DOHH2 (cell line): Measurements from ENCODE around the gene ZNF473.

Experiments
- H3F3A ChIP-seq: fragments of 200-600 bp; sonication (generic), shearing (Covaris generic); 2 replicates; pipeline ENCODE4 v1.6.0; 2016; ENCODE audit warnings: antibody characterized with exemption, mild to moderate bottlenecking; ENCODE audit not compliant: control insufficient read depth, insufficient read depth
- H3K27ac ChIP-seq: fragments of 200-600 bp; sonication (generic); 2 replicates; pipeline ENCODE4 v1.5.1; 2014; ENCODE audit warnings: low read depth, mild to moderate bottlenecking, low read length, moderate library complexity
- H3K27me3 ChIP-seq: fragments of 200-600 bp; sonication (generic); 2 replicates; pipeline ENCODE4 v1.6.1; 2014; ENCODE audit warnings: mild to moderate bottlenecking, low read length, mixed read lengths; ENCODE audit not compliant: control insufficient read depth
- H3K36me3 ChIP-seq: fragments of 200-600 bp; sonication (generic); 2 replicates; pipeline ENCODE4 v1.6.1; 2014; ENCODE audit warnings: mild to moderate bottlenecking, low read length, moderate library complexity, mixed read lengths; ENCODE audit not compliant: control insufficient read depth
- H3K4me1 ChIP-seq: fragments of 200-600 bp; sonication (generic); 2 replicates; pipeline ENCODE4 v1.6.1; 2014; ENCODE audit warnings: mild to moderate bottlenecking, low read length, mixed read lengths; ENCODE audit not compliant: control insufficient read depth
- H3K4me2 ChIP-seq: fragments of 200-600 bp; sonication (generic); 2 replicates; pipeline ENCODE4 v1.6.0; 2014; ENCODE audit warnings: mild to moderate bottlenecking, low read length, moderate library complexity
- H3K4me3 ChIP-seq: fragments of 200-600 bp; sonication (generic); 2 replicates; pipeline ENCODE4 v1.5.1; 2014; ENCODE audit warnings: mild to moderate bottlenecking, low read length, mixed read lengths
- H3K79me2 ChIP-seq: fragments of 200-600 bp; sonication (generic); 2 replicates; pipeline ENCODE4 v1.6.1; 2014; ENCODE audit warnings: mild to moderate bottlenecking, low read length, mixed read lengths; ENCODE audit not compliant: control insufficient read depth
- H3K9me2 ChIP-seq: fragments of 200-600 bp; sonication (generic); replicated peaks from 2 replicates; pipeline ENCODE4 v1.6.1; 2014; ENCODE audit warnings: mild to moderate bottlenecking, low read length, mixed read lengths; ENCODE audit not compliant: control insufficient read depth
- H3K9me3 ChIP-seq: fragments of 200-600 bp; sonication (generic); 2 replicates; pipeline ENCODE4 v1.6.1; 2014; ENCODE audit warnings: antibody characterized with exemption, low read length, mixed read lengths; ENCODE audit not compliant: control insufficient read depth, insufficient read depth
- H4K20me1 ChIP-seq: fragments of 200-600 bp; sonication (generic); 2 replicates; pipeline ENCODE4 v1.6.0; 2014; ENCODE audit warnings: low read depth, mild to moderate bottlenecking, antibody characterized with exemption, low read length, moderate library complexity; ENCODE audit not compliant: control insufficient read depth, insufficient read depth
- CTCF ChIP-seq: fragments of 200-600 bp; sonication (generic); IDR thresholded peaks from one replicate; pipeline ENCODE4 v1.5.1; 2014; ENCODE audit warnings: antibody characterized with exemption, mild to moderate bottlenecking, low read depth, low read length; ENCODE audit not compliant: poor library complexity, severe bottlenecking
- EZH2phosphoT487 ChIP-seq: fragments of 200-600 bp; sonication (generic); IDR thresholded peaks from 2 replicates; pipeline ENCODE4 v1.6.1; 2017; ENCODE audit warnings: borderline replicate concordance, mild to moderate bottlenecking, antibody characterized with exemption, low read length, moderate library complexity, mixed read lengths

ZNF473 gene

GRCh38 chr19:50059045-50059444 is 33.2 kb downstream of the ZNF473 start:
- TF ChIP-seq EZH2phosphoT487 = no peak
- TF ChIP-seq CTCF = no peak
- Histone ChIP-seq H3K27ac (no peak overlapping the region), H3K36me3 (no peaks in the 10 kb centered on the region), H3K27me3 (no peaks in the 10 kb centered on the region), H3K4me3 (no peak overlapping the region), H3K4me1 (no peaks in the 10 kb centered on the region), H4K20me1 (no peaks in the 10 kb centered on the region), H3K9me3 (peaks cover 23% of the 10 kb centered on the region), H3F3A (no peaks in the 10 kb centered on the region), H3K9me2 (no peaks in the 10 kb centered on the region), H3K4me2 (no peak overlapping the region), H3K79me2 (no peaks in the 10 kb centered on the region)

GRCh38 chr19:50060107-50060506 is 34.3 kb downstream of the ZNF473 start:
- no peaks in the 10 kb centered on the region for H3K27me3 ChIP-seq
- no peaks in the 10 kb centered on the region for H3K79me2 ChIP-seq
- H3K9me2 ChIP-seq = no peaks in the 10 kb centered on the region
- H3K4me1 ChIP-seq = no peaks in the 10 kb centered on the region
- peaks cover 23% of the 10 kb centered on the region for H3K9me3 ChIP-seq
- H4K20me1 ChIP-seq = no peaks in the 10 kb centered on the region
- no peaks in the 10 kb centered on the region for H3F3A ChIP-seq
- no peak overlapping the region for H3K4me2 ChIP-seq
- no peak overlapping the region for H3K27ac ChIP-seq
- no peak overlapping the region for H3K4me3 ChIP-seq
- no peak for TF ChIP-seq EZH2phosphoT487
- TF ChIP-seq CTCF = no peak
- no peaks in the 10 kb centered on the region for H3K36me3 ChIP-seq

GRCh38 chr19:50061650-50062049 is 35.8 kb downstream of the ZNF473 start:
- TF ChIP-seq CTCF = no peak
- no peak for TF ChIP-seq EZH2phosphoT487
- no peak overlapping the region for H3K4me3 ChIP-seq
- no peak overlapping the region for H3K4me2 ChIP-seq
- H3K27ac ChIP-seq = no peak overlapping the region
- no peaks in the 10 kb centered on the region for H3K36me3 ChIP-seq
- H3K9me3 ChIP-seq = peaks cover 23% of the 10 kb centered on the region
- no peaks in the 10 kb centered on the region for H3K4me1 ChIP-seq
- no peaks in the 10 kb centered on the region for H4K20me1 ChIP-seq
- H3K9me2 ChIP-seq = no peaks in the 10 kb centered on the region
- no peaks in the 10 kb centered on the region for H3F3A ChIP-seq
- no peaks in the 10 kb centered on the region for H3K79me2 ChIP-seq
- H3K27me3 ChIP-seq = no peaks in the 10 kb centered on the region

- H3K79me2 ChIP-seq = no peaks in the 10 kb centered on the region
- no peaks in the 10 kb centered on the region for H3K27me3 ChIP-seq
- H3K27ac ChIP-seq = no peak overlapping the region
- H3K9me2 ChIP-seq = no peaks in the 10 kb centered on the region
- no peaks in the 10 kb centered on the region for H3K4me1 ChIP-seq
- H3F3A ChIP-seq = no peaks in the 10 kb centered on the region
- no peak overlapping the region for H3K4me2 ChIP-seq
- H4K20me1 ChIP-seq = no peaks in the 10 kb centered on the region
- TF ChIP-seq EZH2phosphoT487 (no peak), CTCF (no peak)
- H3K9me3 ChIP-seq = no peaks in the 10 kb centered on the region
- no peaks in the 10 kb centered on the region for H3K36me3 ChIP-seq
- no peak overlapping the region for H3K4me3 ChIP-seq
These were observed 40.1 kb downstream of the ZNF473 start for GRCh38 chr19:50065938-50066337.
